ENCODE data around the gene CCDC136.

DNA sequence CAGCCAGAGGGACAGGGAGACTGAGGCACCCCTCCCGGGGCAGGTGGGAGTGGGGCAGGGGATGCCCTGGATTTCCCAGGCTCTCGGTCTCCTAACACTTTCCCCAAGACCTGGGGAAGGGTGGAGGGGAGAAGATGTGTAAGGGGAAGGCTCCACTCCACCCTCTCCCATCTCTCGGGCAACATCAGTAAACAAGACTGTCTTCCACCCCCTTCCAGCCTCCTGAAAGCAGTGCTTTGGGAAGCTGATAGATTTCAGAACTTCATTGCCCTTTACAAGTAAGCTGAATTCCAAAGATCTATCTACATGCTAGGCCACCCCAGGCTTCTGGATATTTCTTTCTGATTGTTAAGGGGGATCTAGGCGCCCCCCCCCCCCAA is 42.2 kb downstream of the CCDC136 start:
- TF ChIP-seq YY1 (IDR thresholded peaks at IDR 0.05; ENCODE audit: low read depth) (no peak), RAD21 (IDR thresholded peaks at IDR 0.05; ENCODE audit: low read length) (no peak), POLR2AphosphoS5 (IDR thresholded peaks at IDR 0.05; ENCODE audit: low read depth, low read length) (no peak), TAF1 (IDR thresholded peaks at IDR 0.05; ENCODE audit: borderline replicate concordance, low read depth, low read length) (no peak), CHD2 (IDR thresholded peaks at IDR 0.05; ENCODE audit: low read length, partially characterized antibody) (no peak), GATA2 (CRISPR knock-in tag; IDR thresholded peaks at IDR 0.05) (no peak), JUND (IDR thresholded peaks at IDR 0.05) (no peak)
- TF ChIP-seq, protein P1, sequence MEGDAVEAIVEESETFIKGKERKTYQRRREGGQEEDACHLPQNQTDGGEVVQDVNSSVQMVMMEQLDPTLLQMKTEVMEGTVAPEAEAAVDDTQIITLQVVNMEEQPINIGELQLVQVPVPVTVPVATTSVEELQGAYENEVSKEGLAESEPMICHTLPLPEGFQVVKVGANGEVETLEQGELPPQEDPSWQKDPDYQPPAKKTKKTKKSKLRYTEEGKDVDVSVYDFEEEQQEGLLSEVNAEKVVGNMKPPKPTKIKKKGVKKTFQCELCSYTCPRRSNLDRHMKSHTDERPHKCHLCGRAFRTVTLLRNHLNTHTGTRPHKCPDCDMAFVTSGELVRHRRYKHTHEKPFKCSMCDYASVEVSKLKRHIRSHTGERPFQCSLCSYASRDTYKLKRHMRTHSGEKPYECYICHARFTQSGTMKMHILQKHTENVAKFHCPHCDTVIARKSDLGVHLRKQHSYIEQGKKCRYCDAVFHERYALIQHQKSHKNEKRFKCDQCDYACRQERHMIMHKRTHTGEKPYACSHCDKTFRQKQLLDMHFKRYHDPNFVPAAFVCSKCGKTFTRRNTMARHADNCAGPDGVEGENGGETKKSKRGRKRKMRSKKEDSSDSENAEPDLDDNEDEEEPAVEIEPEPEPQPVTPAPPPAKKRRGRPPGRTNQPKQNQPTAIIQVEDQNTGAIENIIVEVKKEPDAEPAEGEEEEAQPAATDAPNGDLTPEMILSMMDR (IDR thresholded peaks at IDR 0.05): no peak
- TF ChIP-seq, protein P2, sequence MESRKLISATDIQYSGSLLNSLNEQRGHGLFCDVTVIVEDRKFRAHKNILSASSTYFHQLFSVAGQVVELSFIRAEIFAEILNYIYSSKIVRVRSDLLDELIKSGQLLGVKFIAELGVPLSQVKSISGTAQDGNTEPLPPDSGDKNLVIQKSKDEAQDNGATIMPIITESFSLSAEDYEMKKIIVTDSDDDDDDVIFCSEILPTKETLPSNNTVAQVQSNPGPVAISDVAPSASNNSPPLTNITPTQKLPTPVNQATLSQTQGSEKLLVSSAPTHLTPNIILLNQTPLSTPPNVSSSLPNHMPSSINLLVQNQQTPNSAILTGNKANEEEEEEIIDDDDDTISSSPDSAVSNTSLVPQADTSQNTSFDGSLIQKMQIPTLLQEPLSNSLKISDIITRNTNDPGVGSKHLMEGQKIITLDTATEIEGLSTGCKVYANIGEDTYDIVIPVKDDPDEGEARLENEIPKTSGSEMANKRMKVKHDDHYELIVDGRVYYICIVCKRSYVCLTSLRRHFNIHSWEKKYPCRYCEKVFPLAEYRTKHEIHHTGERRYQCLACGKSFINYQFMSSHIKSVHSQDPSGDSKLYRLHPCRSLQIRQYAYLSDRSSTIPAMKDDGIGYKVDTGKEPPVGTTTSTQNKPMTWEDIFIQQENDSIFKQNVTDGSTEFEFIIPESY (IDR thresholded peaks at IDR 0.05; ENCODE audit: borderline replicate concordance, low read depth): no peak
